GM13977 (cell line): ENCODE results near the gene CPS1.

ENCODE experiments used
- DNase-seq: peaks from one replicate; pipeline ENCODE4 v3.0.0; 2012; ENCODE audit warnings: low spot score
- in situ Hi-C: fragments of 300-500 bp; cut with MboI; formaldehyde crosslinking; loops from one replicate; pipeline ENCODE4 v1.12.0; 2022; ENCODE audit warnings: low sequenced_read_pairs, low pct_unique_long_range_greater_than_20kb, mixed read lengths, inconsistent platforms; ENCODE audit not compliant: unreplicated experiment
- TF ChIP-seq, protein P1 (sequence below): IDR thresholded peaks from 2 replicates; pipeline ENCODE4 v1.5.1; 2012; ENCODE audit warnings: mild to moderate bottlenecking, control low read depth; ENCODE audit not compliant: insufficient read depth; ENCODE audit errors: extremely low read depth, missing control alignments

The CPS1 gene

DNA sequence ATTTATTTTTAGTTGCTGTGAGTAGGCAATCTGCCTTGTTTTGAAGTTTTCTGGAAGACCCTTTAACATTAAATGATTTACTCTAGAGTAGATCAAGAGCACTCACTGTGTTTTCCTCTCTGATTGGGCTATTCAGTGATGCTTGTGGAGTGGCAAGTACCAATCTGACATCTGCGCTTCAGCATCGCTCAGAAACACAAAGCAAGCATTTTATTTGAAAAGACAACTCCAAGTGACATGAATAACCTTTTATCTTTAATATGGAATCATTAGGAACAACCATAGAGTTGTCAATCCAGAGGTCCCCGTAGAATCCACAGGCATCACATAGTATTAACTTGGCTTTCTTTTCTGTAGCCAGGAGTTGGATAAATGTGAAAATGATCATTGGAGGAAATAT is 114.7 kb downstream of the CPS1 start:
- in situ Hi-C loops, result no loop called here
- TF ChIP-seq, protein P1, sequence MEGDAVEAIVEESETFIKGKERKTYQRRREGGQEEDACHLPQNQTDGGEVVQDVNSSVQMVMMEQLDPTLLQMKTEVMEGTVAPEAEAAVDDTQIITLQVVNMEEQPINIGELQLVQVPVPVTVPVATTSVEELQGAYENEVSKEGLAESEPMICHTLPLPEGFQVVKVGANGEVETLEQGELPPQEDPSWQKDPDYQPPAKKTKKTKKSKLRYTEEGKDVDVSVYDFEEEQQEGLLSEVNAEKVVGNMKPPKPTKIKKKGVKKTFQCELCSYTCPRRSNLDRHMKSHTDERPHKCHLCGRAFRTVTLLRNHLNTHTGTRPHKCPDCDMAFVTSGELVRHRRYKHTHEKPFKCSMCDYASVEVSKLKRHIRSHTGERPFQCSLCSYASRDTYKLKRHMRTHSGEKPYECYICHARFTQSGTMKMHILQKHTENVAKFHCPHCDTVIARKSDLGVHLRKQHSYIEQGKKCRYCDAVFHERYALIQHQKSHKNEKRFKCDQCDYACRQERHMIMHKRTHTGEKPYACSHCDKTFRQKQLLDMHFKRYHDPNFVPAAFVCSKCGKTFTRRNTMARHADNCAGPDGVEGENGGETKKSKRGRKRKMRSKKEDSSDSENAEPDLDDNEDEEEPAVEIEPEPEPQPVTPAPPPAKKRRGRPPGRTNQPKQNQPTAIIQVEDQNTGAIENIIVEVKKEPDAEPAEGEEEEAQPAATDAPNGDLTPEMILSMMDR, result no peak

DNA sequence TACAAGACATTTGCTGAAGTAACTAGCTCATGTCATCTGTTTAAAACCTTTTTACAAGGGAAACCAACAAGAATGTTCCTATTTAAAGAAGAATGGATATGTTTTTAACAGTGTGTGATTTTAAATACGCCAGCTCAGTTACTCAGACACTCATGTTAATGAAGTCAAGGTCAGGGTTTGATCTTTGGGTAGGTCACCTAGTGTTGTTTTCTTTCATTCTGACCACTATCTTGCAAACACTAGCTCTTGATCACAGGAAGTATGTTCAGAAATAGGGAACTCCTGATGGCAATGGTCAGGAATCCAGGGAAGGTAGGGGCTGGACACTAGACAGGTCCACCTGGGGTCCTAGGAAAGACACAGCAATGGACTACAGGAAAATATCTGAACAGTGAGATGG is 116.7 kb downstream of the CPS1 start:
- TF ChIP-seq, protein P1, result no peak
- in situ Hi-C loops, result no loop called here
- DNase-seq, result no peak

More for the DNA sequence above, 114.7 kb downstream of the CPS1 start:
- DNase-seq, result no peak

DNA sequence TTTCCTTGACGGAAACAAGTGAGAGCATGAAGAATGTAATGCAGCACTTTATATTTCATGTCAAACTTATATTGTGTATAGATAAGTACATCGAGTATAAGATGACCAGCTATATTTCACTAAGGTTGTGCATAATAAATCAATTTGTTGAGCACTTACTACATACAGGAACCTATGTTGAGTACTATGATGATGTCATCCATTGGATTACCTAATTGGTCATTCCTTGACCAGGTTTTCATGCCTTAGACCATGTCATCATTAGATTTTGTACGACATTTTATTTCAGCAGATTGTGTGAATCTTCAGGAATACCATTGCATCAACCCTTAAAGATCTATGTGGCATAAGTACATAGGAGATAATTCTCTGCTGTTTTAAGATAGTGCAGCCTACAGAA is 119.7 kb downstream of the CPS1 start:
- no peak for DNase-seq
- in situ Hi-C loops, result no loop called here
- TF ChIP-seq, protein P1, result no peak

DNA sequence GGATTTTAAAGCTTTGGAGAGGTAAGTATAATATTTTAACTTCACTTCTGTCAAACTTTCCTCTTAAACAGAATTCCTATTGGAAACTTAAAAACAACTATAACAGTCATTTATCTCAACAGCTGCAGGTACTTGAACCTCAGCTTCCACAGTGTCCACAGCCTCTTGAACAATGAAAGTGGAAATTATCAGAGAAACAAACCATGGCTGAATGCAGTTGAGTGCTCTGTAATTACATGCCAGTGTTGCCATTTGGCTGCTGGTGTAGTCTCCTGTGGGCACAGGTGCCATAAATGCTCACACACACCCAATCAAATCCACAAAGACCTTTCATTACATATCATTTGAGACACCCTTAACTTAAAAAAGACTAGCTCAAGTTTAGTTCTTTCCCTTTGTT is 125.1 kb downstream of the CPS1 start:
- DNase-seq, result no peak
- in situ Hi-C loops, result no loop called here
- TF ChIP-seq, protein P1, result no peak

DNA sequence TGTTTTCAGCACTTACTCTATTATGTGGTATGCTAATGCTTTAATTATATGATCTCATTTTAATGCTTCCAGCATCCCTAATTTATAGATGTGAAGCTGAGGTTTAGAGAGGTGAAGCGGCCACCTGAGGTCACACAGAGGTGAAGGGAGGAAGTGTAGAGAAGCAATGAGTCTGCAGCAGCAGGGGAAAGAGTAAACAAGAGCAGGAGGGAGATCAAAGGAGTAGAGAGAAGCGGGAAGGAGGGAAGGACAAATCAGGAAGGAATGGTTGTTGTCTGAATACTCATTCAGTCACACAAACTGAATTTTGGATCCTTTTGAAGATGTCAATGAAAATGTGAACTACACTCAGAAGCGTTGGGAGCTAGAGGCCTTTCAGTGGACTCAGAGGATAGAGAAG is 130.0 kb downstream of the CPS1 start:
- in situ Hi-C loops, result no loop called here
- no peak for DNase-seq
- TF ChIP-seq, protein P1, result no peak

DNA sequence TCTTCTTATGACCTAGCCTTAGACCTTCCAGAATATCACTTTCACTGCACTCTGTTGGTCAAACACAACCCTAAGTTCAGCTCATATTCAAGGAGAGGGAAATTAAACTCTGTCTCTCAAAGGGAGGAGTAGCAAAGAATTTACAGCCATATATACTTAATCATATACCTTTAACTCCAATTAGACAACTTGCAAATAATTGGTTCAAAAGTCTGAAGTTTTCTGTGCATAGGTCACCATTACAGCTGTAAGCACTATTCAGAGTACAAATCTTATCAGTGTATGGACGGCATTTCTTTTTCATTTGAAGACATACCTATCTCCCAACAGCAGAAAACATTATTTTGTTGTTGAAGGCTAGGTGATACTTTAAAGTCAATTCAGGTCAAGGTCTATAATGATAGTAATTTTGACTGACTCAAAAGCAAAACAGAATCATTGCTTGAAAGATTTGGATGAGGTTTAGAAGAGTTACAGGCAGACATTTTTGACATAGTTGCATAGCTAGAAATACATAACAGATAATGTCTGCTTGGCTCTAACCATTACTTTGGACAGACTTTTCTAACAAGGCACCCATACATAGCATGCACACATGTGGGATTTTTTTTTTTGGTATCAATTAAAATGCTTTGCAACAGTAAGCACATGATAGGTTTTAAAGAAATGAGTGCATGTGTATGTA is 131.5 kb downstream of the CPS1 start:
- in situ Hi-C loops, result no loop called here
- TF ChIP-seq, protein P1, result no peak
- DNase-seq, result no peak
